ENCODE measurements around the gene UBALD1.

DNA sequence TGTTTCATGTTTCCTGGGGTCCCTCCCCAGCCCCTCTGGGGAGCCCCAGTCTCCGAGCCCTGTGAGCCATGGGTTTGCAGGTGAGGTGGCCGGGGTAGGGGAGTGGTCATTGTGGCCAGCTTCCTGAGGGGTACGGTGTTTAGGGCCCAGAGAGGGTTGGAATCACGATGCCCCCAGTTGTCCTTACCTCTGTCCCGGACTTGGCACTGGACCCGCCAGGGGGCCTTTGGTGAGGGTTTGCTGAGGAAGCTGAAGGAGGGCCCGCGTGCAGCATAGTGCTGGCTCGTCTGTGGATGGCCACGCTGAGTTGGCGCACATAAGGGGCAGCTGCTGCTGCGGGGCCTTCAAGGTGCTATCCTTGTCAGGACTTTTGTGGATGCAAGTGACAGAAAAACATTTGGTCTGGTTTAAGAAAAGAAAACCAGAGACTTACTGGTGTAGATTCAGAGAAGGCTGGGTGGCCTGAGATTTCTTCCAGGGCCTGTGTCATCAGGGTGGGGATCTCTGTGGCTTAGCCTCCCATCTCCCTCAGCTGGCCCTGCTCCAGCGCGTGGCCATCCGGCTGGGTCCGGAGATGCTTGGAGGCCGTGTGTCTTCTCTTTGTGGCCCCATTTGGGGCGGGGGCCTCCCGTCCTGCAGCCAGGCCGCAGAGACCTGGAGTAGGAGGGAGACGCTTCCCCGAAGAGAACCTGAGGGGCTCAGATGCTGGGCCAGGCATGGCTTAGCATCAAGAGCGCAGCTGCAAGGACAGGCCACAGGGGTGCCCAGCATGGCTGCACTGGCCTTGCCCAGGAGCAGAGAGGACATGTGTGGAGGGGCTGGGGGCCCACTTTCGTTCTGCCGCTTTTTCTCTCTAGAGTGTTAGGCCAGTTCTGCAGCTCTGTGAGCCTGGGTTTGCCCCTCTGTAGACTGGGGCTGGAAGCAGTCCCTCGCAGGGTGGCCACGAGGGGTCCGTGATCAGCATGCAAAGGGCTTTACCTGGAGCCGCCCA lies 45.0 kb upstream of the UBALD1 start:
- TF ChIP-seq EP300 (IDR thresholded peaks at IDR 0.05) = no peak
- TF ChIP-seq, protein P1, sequence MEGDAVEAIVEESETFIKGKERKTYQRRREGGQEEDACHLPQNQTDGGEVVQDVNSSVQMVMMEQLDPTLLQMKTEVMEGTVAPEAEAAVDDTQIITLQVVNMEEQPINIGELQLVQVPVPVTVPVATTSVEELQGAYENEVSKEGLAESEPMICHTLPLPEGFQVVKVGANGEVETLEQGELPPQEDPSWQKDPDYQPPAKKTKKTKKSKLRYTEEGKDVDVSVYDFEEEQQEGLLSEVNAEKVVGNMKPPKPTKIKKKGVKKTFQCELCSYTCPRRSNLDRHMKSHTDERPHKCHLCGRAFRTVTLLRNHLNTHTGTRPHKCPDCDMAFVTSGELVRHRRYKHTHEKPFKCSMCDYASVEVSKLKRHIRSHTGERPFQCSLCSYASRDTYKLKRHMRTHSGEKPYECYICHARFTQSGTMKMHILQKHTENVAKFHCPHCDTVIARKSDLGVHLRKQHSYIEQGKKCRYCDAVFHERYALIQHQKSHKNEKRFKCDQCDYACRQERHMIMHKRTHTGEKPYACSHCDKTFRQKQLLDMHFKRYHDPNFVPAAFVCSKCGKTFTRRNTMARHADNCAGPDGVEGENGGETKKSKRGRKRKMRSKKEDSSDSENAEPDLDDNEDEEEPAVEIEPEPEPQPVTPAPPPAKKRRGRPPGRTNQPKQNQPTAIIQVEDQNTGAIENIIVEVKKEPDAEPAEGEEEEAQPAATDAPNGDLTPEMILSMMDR (IDR thresholded peaks at IDR 0.05) = no peak
